ENCODE measurements around the gene GRIK4. TPM values are rescaled to one million over a fixed set of nuclear protein-coding genes. Genes with fewer than 3 reads are reported as not detected.

Gene GRIK4
- polyA plus RNA-seq, 1 donor from 2014 or later = 3.4 TPM

GRCh38 chr11:120625565-120625964 lies 114.0 kb downstream of the GRIK4 start:
- no peaks in the 10 kb centered on the region for H4K20me1 ChIP-seq (ENCODE audit: insufficient read depth)
- peaks cover 5% of the 10 kb centered on the region for H3F3A ChIP-seq (ENCODE audit: insufficient read depth, low read length, poor library complexity, severe bottlenecking)
- no peaks in the 10 kb centered on the region for H3K9me3 ChIP-seq (ENCODE audit: low read length)
- no peaks in the 10 kb centered on the region for H3K9me2 ChIP-seq (ENCODE audit: insufficient read depth, low read length)
- H3K79me2 ChIP-seq (replicated peaks; ENCODE audit: insufficient read depth, low read length) = no peaks in the 10 kb centered on the region
- no peak overlapping the region for H2AFZ ChIP-seq (ENCODE audit: low read depth, low read length)
- no peak overlapping the region for H3K4me3 ChIP-seq (ENCODE audit: low read length)
- TF ChIP-seq EP300 (conservative IDR thresholded peaks at IDR 0.05; ENCODE audit: poor library complexity, severe bottlenecking) = no peak
- TF ChIP-seq, protein P1, sequence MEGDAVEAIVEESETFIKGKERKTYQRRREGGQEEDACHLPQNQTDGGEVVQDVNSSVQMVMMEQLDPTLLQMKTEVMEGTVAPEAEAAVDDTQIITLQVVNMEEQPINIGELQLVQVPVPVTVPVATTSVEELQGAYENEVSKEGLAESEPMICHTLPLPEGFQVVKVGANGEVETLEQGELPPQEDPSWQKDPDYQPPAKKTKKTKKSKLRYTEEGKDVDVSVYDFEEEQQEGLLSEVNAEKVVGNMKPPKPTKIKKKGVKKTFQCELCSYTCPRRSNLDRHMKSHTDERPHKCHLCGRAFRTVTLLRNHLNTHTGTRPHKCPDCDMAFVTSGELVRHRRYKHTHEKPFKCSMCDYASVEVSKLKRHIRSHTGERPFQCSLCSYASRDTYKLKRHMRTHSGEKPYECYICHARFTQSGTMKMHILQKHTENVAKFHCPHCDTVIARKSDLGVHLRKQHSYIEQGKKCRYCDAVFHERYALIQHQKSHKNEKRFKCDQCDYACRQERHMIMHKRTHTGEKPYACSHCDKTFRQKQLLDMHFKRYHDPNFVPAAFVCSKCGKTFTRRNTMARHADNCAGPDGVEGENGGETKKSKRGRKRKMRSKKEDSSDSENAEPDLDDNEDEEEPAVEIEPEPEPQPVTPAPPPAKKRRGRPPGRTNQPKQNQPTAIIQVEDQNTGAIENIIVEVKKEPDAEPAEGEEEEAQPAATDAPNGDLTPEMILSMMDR (IDR thresholded peaks at IDR 0.05; ENCODE audit: poor library complexity, severe bottlenecking) = no peak
- TF ChIP-seq SMC3 (conservative IDR thresholded peaks at IDR 0.05; ENCODE audit: poor library complexity) = no peak
- no peak for TF ChIP-seq MXI1 (conservative IDR thresholded peaks at IDR 0.05; ENCODE audit: poor library complexity, severe bottlenecking)
- TF ChIP-seq EZH2 (IDR thresholded peaks at IDR 0.05; ENCODE audit: borderline replicate concordance, insufficient read depth, low read length, poor library complexity, severe bottlenecking) = no peak
- no peak overlapping the region for H3K27ac ChIP-seq (ENCODE audit: low read length)
- no peak overlapping the region for H3K4me2 ChIP-seq (ENCODE audit: low read length)
- no peak overlapping the region for H3K9ac ChIP-seq (ENCODE audit: low read length)
- H3K27me3 ChIP-seq (ENCODE audit: insufficient read depth, low read depth, low read length) = no peaks in the 10 kb centered on the region
- no peaks in the 10 kb centered on the region for H3K36me3 ChIP-seq (ENCODE audit: insufficient read depth, low read length)

GRCh38 chr11:120626791-120627190 lies 115.2 kb downstream of the GRIK4 start:
- H3K27me3 ChIP-seq (ENCODE audit: insufficient read depth, low read depth, low read length) = no peaks in the 10 kb centered on the region
- H3K4me2 ChIP-seq (ENCODE audit: low read length) = no peak overlapping the region
- H3K36me3 ChIP-seq (ENCODE audit: insufficient read depth, low read length) = no peaks in the 10 kb centered on the region
- H3K79me2 ChIP-seq (replicated peaks; ENCODE audit: insufficient read depth, low read length) = no peaks in the 10 kb centered on the region
- no peak overlapping the region for H3K4me3 ChIP-seq (ENCODE audit: low read length)
- no peaks in the 10 kb centered on the region for H3K9me2 ChIP-seq (ENCODE audit: insufficient read depth, low read length)
- no peak overlapping the region for H2AFZ ChIP-seq (ENCODE audit: low read depth, low read length)
- no peak overlapping the region for H3K9ac ChIP-seq (ENCODE audit: low read length)
- H4K20me1 ChIP-seq (ENCODE audit: insufficient read depth) = no peaks in the 10 kb centered on the region
- TF ChIP-seq REST (IDR thresholded peaks at IDR 0.05; ENCODE audit: borderline replicate concordance) (no peak), POLR2AphosphoS5 (IDR thresholded peaks at IDR 0.05) (no peak)
- TF ChIP-seq, protein P1 (IDR thresholded peaks at IDR 0.05; ENCODE audit: poor library complexity, severe bottlenecking) = no peak
- no peak overlapping the region for H3K27ac ChIP-seq (ENCODE audit: low read length)
- no peaks in the 10 kb centered on the region for H3K9me3 ChIP-seq (ENCODE audit: low read length)
- H3F3A ChIP-seq (ENCODE audit: insufficient read depth, low read length, poor library complexity, severe bottlenecking) = no peaks in the 10 kb centered on the region

All from neural cell (in vitro differentiated cells).